ENCODE results near the gene ATP2A3. TPM values are rescaled to one million over a fixed set of nuclear protein-coding genes. Genes with fewer than 3 reads are reported as not detected.
A peak's percentile ranks its signal among the peaks of the same experiment; 100 is the strongest.

Gene ATP2A3
- total and polyA plus RNA-seq, 5 donors, result 7.9 to 16.6 (median 14.4) TPM

- Histone ChIP-seq H3K9me3 (ENCODE audit: control insufficient read depth, low read length) (no peaks in the 10 kb centered on the region), H3K27ac (ENCODE audit: low read length) (no peak overlapping the region), H3K4me1 (ENCODE audit: control insufficient read depth, insufficient read depth, low read length) (peaks cover 7% of the 10 kb centered on the region), H3K4me3 (ENCODE audit: low read length) (no peak overlapping the region), H3K27me3 (ENCODE audit: control insufficient read depth, insufficient read depth) (no peaks in the 10 kb centered on the region)
- intact Hi-C loops (cut with DNase I), result no loop called here
- ATAC-seq, result no peak
- peak in 1 of 3 donors; percentile 49 for DNase-seq
- WGBS, result 96% methylated on average over 21 of the region's 21 CpGs
These were observed 17.9 kb upstream of the ATP2A3 start for GRCh38 chr17:3982113-3982512.

GRCh38 chr17:3981455-3981854, 17.2 kb upstream of the ATP2A3 start:
- DNase-seq, result peak in 1 of 3 donors; percentile 28

GRCh38 chr17:3980381-3981014, 16.3 kb upstream of the ATP2A3 start:
- ATAC-seq, result no peak
- DNase-seq, result peak in 1 of 3 donors; percentile 18
- Histone ChIP-seq H3K27me3 (ENCODE audit: control insufficient read depth, insufficient read depth) (no peaks in the 10 kb centered on the region), H3K9me3 (ENCODE audit: control insufficient read depth, low read length) (no peaks in the 10 kb centered on the region), H3K4me1 (ENCODE audit: control insufficient read depth, insufficient read depth, low read length) (peaks cover 10% of the 10 kb centered on the region), H3K4me3 (ENCODE audit: low read length) (no peak overlapping the region), H3K27ac (ENCODE audit: low read length) (no peak overlapping the region)
- intact Hi-C loops (cut with DNase I), result no loop called here
- WGBS, result 79% methylated on average over 19 of the region's 19 CpGs

More at GRCh38 chr17:3981455-3981854, 17.2 kb upstream of the ATP2A3 start:
- ATAC-seq, result no peak
- H3K27ac ChIP-seq (ENCODE audit: low read length), result no peak overlapping the region
- 88% methylated on average over 23 of the region's 23 CpGs for WGBS
- no peaks in the 10 kb centered on the region for H3K9me3 ChIP-seq (ENCODE audit: control insufficient read depth, low read length)
- H3K4me3 ChIP-seq (ENCODE audit: low read length), result no peak overlapping the region
- intact Hi-C loops (cut with DNase I), result no loop called here
- H3K27me3 ChIP-seq (ENCODE audit: control insufficient read depth, insufficient read depth), result no peaks in the 10 kb centered on the region
- H3K4me1 ChIP-seq (ENCODE audit: control insufficient read depth, insufficient read depth, low read length), result peaks cover 9% of the 10 kb centered on the region

- peaks cover 2% of the 10 kb centered on the region for H3K9me3 ChIP-seq (ENCODE audit: control insufficient read depth, low read length)
- H3K27me3 ChIP-seq (ENCODE audit: control insufficient read depth, insufficient read depth), result no peaks in the 10 kb centered on the region
- 95% methylated on average over 4 of the region's 4 CpGs for WGBS
- no peak overlapping the region for H3K4me3 ChIP-seq (ENCODE audit: low read length)
- H3K27ac ChIP-seq (ENCODE audit: low read length), result no peak overlapping the region
- H3K4me1 ChIP-seq (ENCODE audit: control insufficient read depth, insufficient read depth, low read length), result peaks cover 10% of the 10 kb centered on the region
- DNase-seq (peak in 1 of 3 donors; percentile 5), ATAC-seq (no peak)
- intact Hi-C loops (cut with DNase I), result no loop called here
These were observed 15.0 kb upstream of the ATP2A3 start for GRCh38 chr17:3979290-3979611.

GRCh38 chr17:3978421-3979289, 14.4 kb upstream of the ATP2A3 start:
- peaks cover 2% of the 10 kb centered on the region for H3K9me3 ChIP-seq (ENCODE audit: control insufficient read depth, low read length)
- H3K27me3 ChIP-seq (ENCODE audit: control insufficient read depth, insufficient read depth), result no peaks in the 10 kb centered on the region
- ATAC-seq (peak; percentile 40 to 78), DNase-seq (peak; percentile 59 to 78 (median 66))
- 77% methylated on average over 6 of the region's 6 CpGs for WGBS
- intact Hi-C loops (cut with DNase I), result no loop called here
- H3K4me3 ChIP-seq (ENCODE audit: low read length), result no peak overlapping the region
- H3K27ac ChIP-seq (ENCODE audit: low read length), result no peak overlapping the region
- H3K4me1 ChIP-seq (ENCODE audit: control insufficient read depth, insufficient read depth, low read length), result peaks cover 7% of the 10 kb centered on the region

- peak overlapping the region; percentile 6 for H3K27ac ChIP-seq (ENCODE audit: low read length)
- ATAC-seq (peak in 1 of 2 donors; percentile 3), DNase-seq (peak in 1 of 3 donors; percentile 56)
- H3K9me3 ChIP-seq (ENCODE audit: control insufficient read depth, low read length), result peaks cover 2% of the 10 kb centered on the region
- WGBS, result 59% methylated on average over 9 of the region's 9 CpGs
- peaks cover 5% of the 10 kb centered on the region for H3K4me1 ChIP-seq (ENCODE audit: control insufficient read depth, insufficient read depth, low read length)
- intact Hi-C loops (cut with DNase I), result no loop called here
- no peaks in the 10 kb centered on the region for H3K27me3 ChIP-seq (ENCODE audit: control insufficient read depth, insufficient read depth)
- no peak overlapping the region for H3K4me3 ChIP-seq (ENCODE audit: low read length)
These were observed 13.2 kb upstream of the ATP2A3 start for GRCh38 chr17:3977387-3977786.

GRCh38 chr17:3976675-3977171, 12.5 kb upstream of the ATP2A3 start:
- Histone ChIP-seq H3K4me3 (ENCODE audit: low read length) (no peak overlapping the region), H3K9me3 (ENCODE audit: control insufficient read depth, low read length) (peaks cover 2% of the 10 kb centered on the region), H3K4me1 (ENCODE audit: control insufficient read depth, insufficient read depth, low read length) (peaks cover 5% of the 10 kb centered on the region), H3K27ac (ENCODE audit: low read length) (peak overlapping the region; percentile 61), H3K27me3 (ENCODE audit: control insufficient read depth, insufficient read depth) (no peaks in the 10 kb centered on the region)
- intact Hi-C loops (cut with DNase I), result no loop called here
- 40% methylated on average over 17 of the region's 17 CpGs for WGBS
- peak; percentile 83 to 94 (median 93) for DNase-seq
- peak; percentile 82 to 88 for ATAC-seq

GRCh38 chr17:3974980-3975379, 10.7 kb upstream of the ATP2A3 start:
- DNase-seq, result peak in 1 of 3 donors; percentile 31
- H3K27me3 ChIP-seq (ENCODE audit: control insufficient read depth, insufficient read depth), result no peaks in the 10 kb centered on the region
- peaks cover 5% of the 10 kb centered on the region for H3K4me1 ChIP-seq (ENCODE audit: control insufficient read depth, insufficient read depth, low read length)
- WGBS, result 96% methylated on average over 9 of the region's 9 CpGs
- intact Hi-C loops (cut with DNase I), result no loop called here
- H3K4me3 ChIP-seq (ENCODE audit: low read length), result no peak overlapping the region
- H3K27ac ChIP-seq (ENCODE audit: low read length), result no peak overlapping the region
- peaks cover 2% of the 10 kb centered on the region for H3K9me3 ChIP-seq (ENCODE audit: control insufficient read depth, low read length)
- no peak for ATAC-seq

- peaks cover 2% of the 10 kb centered on the region for H3K9me3 ChIP-seq (ENCODE audit: control insufficient read depth, low read length)
- no peaks in the 10 kb centered on the region for H3K27me3 ChIP-seq (ENCODE audit: control insufficient read depth, insufficient read depth)
- DNase-seq (peak in 2 of 3 donors; percentile 66 to 71), ATAC-seq (peak; percentile 25 to 70)
- peaks cover 5% of the 10 kb centered on the region for H3K4me1 ChIP-seq (ENCODE audit: control insufficient read depth, insufficient read depth, low read length)
- H3K27ac ChIP-seq (ENCODE audit: low read length), result no peak overlapping the region
- no peak overlapping the region for H3K4me3 ChIP-seq (ENCODE audit: low read length)
- intact Hi-C loops (cut with DNase I), result no loop called here
- WGBS, result 55% methylated on average over 15 of the region's 15 CpGs
These were observed 10.0 kb upstream of the ATP2A3 start for GRCh38 chr17:3974138-3974687.

GRCh38 chr17:3973495-3974137, 9.4 kb upstream of the ATP2A3 start:
- no peak overlapping the region for H3K27ac ChIP-seq (ENCODE audit: low read length)
- peaks cover 5% of the 10 kb centered on the region for H3K4me1 ChIP-seq (ENCODE audit: control insufficient read depth, insufficient read depth, low read length)
- peak in 1 of 3 donors; percentile 41 for DNase-seq
- no peaks in the 10 kb centered on the region for H3K27me3 ChIP-seq (ENCODE audit: control insufficient read depth, insufficient read depth)
- H3K4me3 ChIP-seq (ENCODE audit: low read length), result no peak overlapping the region
- intact Hi-C loops (cut with DNase I), result no loop called here
- no peak for ATAC-seq
- H3K9me3 ChIP-seq (ENCODE audit: control insufficient read depth, low read length), result peaks cover 2% of the 10 kb centered on the region
- WGBS, result 76% methylated on average over 10 of the region's 10 CpGs
